NCI-H446 treated with DMSO at 0.1 percent for 48 hours (cell line): ENCODE measurements around the gene POLR2F.

Source experiments
- DNase-seq: peaks from one replicate; lab custom pipeline; 2025; lab: John Stamatoyannopoulos, UW

The POLR2F gene

DNA sequence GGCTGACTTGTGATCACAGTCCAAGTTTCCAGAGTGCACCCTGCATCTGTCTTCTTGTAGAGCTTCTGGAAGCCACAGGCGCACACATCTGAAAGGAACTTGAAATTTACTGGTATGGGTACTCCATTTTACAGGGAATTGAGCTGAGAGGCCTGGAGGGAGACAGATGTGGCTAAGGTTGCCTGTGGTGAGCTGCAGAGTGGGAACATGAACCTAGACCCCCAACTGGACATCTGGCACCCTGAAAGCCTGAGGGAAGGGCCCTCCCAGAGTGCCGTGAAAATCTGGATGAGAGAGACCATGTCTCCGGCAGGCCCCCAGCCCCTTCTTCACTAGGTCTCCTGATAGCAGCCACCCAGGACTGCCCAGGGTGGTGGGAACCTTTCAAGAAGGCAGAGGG lies 53.4 kb downstream of the POLR2F start:
- no peak for DNase-seq

DNA sequence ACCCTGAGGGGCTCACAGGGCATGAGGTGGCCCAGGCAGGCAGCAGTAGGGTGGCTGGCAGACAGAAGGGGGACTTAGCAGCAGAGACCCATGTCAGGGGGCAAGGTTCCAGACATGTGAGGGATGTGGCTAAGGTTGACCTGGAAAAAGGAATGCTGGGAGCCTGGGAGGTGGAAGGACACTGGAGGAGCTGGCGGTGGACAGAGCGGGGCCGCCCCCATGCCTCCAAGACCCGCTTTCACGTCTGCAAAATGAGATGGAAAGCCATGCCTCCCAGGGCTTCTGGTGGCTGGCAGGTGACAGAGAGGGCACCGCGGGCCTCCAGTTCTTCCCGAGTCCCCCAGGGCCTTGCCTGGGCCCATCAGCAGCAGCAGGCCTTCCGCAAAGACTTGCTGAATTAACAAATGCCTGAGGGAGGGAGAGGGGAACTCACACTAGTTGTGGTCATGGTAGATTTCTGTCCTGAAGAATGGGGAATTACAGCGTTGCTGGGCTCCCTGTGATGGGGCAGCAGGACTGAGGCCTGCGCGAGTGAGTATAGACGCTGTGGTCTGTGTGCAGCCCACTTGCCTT lies 53.9 kb downstream of the POLR2F start:
- DNase-seq = no peak

DNA sequence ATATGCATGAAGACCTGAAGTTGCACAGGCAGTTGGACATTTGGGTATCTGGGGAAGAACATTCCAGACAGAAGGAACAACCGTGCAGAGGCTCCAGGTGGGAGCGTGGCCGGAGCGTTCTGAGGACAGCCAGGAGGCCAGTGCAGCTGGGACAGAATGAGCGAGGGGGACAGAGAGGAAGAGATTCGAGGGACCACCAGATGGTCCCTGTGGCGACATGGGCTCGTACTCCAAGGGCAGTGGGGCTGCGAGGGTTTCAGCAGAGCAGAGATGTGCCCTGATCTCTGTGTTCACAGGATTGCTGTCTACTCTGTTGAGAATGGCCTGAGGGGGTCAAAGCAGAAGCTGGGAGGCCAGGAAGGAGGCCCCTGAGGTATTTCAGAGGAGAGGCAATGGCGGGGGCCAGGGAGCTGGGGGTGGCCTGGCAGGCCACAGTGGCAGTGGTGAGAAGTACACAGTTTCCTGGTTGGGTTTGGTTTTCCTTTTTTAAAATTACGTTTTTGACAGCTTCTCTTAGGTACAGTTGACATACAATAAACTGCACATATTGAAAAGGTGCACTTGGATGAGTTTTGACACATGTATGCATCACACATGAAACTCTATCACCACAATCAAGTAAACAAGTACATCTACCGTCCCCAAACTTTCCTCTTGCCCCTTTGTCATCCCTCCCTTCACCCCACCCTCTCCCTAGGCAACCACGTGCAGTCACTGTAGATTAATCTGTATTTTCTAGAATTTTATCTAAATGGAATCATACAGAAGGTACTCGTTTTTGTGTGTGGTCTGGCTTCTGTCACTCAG lies 55.7 kb downstream of the POLR2F start:
- DNase-seq = no peak

DNA sequence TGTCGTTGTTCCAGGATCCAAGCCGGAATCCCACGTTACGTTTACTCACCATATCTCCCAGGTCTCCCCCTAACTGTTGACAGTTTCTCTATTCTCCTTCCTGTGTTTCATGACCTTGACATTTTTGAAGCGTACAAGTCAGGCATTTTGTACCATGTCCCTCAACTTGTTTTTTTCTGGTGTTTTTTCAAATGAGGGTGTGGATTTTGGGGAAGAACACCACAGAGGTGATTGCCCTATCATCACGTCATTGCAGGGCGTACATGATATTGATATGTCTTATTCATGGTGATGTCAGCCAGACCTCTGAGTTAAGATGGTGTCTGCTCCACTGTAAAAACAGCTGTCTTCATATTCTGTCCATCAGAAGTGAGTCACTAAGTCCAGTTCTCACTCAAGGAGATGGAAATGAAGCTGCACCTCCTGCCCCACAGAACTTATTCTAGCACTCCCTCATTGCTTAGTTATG lies 59.1 kb downstream of the POLR2F start:
- no peak for DNase-seq

DNA sequence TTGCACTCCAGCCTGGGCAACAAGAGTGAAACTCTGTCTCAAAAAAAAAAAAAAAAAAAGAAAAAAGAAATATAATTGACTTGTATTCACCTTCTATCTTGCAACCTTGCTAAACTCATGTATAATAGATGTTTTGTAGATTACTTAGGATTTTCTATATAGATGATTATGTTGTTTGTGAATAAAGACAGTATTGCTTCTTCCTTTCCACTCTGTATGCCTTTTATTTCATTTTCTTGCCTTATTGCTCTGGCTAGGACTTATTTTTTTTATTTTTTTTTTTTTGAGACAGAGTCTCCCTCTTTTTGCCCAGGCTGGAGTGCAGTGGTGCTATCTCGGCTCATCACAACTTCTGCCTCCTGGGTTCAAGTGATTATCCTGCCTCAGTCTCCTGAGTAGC lies 60.6 kb downstream of the POLR2F start:
- DNase-seq = no peak

DNA sequence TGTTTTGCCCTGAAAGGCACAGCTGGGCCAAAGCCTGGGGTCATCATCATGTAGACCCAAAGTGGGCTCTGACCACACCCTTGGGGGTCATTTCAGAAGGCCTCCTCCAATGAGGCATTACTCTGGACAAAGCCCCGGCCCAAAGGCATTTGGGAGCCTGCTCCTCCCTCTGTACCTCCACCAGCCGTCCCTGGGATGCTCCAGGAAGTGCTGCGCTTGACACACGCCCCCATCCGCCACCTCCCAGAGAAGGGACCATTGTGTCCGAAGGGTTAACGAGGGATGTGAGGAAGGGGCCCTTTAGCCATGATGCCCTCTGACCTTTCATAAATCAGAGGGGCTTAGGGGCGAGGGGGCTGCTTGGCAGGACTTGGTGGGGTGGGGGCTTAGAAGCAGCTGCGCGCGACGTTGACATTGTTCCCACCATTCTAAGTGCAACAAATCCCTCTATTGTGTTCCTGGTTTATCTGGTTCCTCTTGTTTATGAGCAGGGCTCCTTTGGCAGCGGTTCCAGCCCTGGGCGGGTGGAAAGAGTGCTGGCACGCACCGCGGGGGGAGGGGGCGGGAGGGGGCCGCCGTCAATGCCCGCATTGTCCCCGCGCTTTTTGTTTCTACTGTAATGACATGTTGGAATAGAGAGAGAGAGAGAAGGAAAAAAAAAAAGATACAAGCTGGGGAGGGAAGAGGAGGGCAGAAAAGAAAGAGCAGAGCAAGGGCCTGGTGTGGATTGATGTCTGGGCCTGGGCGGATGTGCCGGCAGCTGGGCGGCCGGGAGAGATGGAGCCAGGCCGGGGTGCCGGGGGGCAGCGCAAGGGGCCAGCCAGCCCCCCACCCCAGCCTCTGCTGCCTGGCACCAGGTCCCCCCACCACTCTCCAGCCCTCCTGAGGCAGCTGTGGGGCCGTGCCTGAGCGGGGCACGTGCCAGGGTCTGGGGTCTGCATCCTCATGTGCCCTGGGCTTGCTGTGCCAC lies 63.0 kb downstream of the POLR2F start:
- no peak for DNase-seq

DNA sequence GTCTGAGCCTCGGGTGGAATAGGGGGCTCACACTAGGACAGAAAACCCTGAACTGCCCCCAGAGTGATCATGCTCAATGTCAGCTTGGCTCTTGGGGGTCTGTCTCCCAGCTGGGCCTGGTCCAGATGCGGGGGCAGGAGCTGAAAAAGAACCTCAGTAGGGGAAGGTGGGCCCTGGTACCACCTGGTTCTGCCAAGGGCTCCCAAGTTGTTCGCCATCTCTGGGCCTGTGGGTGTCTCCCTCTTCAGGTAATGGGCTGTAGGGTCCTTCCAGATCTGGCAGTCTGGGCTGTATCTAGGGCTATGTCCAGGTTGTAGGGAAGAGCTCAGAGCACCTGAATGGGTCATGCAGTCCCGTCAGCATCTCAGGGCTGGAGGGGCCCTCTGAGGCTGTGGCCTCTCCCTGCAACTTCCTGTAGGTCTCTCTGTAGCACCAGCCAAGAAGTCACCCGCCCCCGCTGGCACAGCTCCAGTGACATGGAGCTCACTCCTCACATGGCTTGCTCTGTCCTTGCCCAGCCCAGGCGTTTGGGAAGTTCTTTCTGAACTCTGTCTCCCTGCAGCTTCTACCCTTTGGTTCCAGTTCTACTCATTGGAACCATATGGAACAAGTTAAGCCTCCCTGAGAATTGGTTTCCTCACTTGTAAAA lies 63.9 kb downstream of the POLR2F start:
- no peak for DNase-seq

DNA sequence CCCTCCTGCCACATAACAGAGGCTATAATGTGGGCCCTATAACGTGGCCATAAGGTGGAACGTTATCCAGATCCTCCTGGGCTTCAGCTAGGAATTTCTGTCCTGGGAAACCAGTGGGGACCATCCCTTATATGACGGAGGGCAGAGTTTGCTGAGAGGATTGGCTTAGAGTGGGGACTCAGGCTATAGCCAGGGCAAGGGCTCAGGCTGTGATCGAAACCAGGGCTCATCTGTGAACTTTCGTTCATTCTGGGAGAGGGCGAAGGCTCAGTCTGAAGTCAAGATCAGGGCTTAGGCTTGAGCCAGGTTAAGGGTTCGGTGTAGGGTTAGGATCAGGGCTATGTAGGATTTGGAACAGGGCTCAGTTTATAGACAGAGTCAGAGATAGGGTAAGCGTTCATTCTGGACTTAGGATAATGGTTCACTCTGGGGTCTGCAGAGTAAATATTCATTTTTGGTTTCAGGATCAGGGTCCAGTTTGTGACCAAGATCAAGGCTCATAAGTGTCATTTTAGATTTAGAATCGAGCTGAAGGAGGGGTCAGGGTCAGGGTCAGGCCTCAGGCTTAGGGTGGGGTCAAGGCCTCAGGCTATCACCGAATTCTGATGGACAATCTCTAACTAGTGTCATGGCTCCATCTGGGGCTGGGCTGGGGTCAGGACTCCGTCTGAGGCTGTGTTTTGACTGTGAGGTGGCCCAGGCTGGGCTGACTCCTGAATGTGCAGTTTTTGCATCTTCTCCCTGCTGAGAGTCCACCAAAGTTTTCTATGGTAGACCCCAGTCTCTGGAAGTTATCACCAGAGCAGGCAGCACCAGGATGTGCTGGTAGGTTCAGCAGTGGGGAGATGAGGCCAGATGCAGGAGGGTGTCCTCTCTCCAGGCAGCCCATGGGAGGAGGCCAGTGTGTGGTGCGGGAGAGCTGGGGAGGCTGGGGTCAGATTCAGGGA lies 64.7 kb downstream of the POLR2F start:
- no peak for DNase-seq
